HT-29 (cell line): ENCODE results near the gene MBD6. TPM values are rescaled to one million over a fixed set of nuclear protein-coding genes. Genes with fewer than 3 reads are reported as not detected.
"Not testable (repeated sequence)": the region's sequence is repeated elsewhere in the genome, so short reads cannot be mapped to it uniquely, and the experiment has no call there.

Experiments used
- DNase-seq: peaks from one replicate; pipeline ENCODE4 v3.0.0-alpha.2; 2015; ENCODE audit warnings: low spot score
- total RNA-seq: library from RNA; depleted of rRNA; stranded (reverse); fragments of >200 nt; shearing (Covaris generic); gene quantifications from 2 replicates; pipeline ENCODE4 v1.2.3, GENCODE V29; 2014

The MBD6 gene
- total RNA-seq, 1 experiment from 2014 or later, result 23.0 TPM

GRCh38 chr12:57489157-57489641 lies 33.4 kb upstream of the MBD6 start:
- no peak for DNase-seq

GRCh38 chr12:57490126-57490525 lies 32.5 kb upstream of the MBD6 start:
- no peak for DNase-seq

GRCh38 chr12:57491393-57492280 lies 31.0 kb upstream of the MBD6 start:
- peak; percentile 14 for DNase-seq

- DNase-seq, result not testable (repeated sequence)
Observed at GRCh38 chr12:57495051-57495701, 27.4 kb upstream of the MBD6 start.

GRCh38 chr12:57496822-57497221 lies 25.8 kb upstream of the MBD6 start:
- no peak for DNase-seq

- DNase-seq, result no peak
Observed at GRCh38 chr12:57497223-57498131, 25.1 kb upstream of the MBD6 start.

DNA sequence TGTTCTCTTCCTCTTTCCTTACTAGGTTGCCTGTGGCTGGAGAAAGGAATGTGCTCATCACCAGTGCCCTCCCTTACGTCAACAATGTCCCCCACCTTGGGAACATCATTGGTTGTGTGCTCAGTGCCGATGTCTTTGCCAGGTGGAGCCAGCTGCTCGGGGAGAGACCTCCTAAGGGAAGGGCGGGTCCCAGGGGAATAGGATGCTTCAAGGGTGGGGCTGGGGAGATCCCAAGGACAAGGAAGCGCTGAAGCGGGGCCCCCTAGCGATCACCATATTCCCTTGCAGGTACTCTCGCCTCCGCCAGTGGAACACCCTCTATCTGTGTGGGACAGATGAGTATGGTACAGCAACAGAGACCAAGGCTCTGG lies 24.5 kb upstream of the MBD6 start:
- DNase-seq, result no peak

GRCh38 chr12:57498571-57498970 lies 24.1 kb upstream of the MBD6 start:
- no peak for DNase-seq

GRCh38 chr12:57500213-57500612 lies 22.4 kb upstream of the MBD6 start:
- no peak for DNase-seq

DNA sequence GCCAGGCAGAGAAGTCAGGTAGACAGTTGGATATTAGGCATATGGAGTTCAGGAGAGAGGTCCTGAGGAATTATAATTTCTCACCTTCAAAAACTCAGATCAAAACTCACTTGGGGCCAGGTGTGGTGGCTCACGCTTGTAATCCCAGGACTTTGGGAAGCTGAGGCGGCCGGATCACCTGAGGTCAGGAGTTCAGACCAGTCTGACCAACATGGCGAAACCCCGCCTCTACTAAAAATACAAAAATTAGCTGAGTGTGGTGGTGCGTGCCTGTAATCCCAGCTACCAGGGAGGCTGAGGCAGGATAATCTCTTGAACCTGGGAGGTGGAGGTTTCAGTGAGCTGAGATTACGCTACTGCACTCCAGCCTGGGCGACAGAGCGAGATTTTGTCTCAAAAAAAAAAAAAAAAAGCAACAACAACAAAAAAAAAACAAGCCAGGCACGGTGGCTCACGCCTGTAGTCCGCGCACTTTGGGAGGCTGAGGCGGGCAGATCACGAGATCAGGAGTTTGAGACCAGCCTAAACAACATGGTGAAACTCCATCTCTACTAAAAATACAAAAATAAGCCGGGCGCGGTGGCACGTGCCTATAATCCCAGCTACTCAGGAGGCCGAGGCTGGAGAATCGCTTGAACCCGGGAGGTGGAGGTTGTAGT lies 20.2 kb upstream of the MBD6 start:
- DNase-seq, result not testable (repeated sequence)

GRCh38 chr12:57506541-57506940 lies 16.1 kb upstream of the MBD6 start:
- not testable (repeated sequence) for DNase-seq

GRCh38 chr12:57507796-57508195 lies 14.8 kb upstream of the MBD6 start:
- not testable (repeated sequence) for DNase-seq

- no peak for DNase-seq
Observed at GRCh38 chr12:57511161-57511560, 11.5 kb upstream of the MBD6 start.

DNA sequence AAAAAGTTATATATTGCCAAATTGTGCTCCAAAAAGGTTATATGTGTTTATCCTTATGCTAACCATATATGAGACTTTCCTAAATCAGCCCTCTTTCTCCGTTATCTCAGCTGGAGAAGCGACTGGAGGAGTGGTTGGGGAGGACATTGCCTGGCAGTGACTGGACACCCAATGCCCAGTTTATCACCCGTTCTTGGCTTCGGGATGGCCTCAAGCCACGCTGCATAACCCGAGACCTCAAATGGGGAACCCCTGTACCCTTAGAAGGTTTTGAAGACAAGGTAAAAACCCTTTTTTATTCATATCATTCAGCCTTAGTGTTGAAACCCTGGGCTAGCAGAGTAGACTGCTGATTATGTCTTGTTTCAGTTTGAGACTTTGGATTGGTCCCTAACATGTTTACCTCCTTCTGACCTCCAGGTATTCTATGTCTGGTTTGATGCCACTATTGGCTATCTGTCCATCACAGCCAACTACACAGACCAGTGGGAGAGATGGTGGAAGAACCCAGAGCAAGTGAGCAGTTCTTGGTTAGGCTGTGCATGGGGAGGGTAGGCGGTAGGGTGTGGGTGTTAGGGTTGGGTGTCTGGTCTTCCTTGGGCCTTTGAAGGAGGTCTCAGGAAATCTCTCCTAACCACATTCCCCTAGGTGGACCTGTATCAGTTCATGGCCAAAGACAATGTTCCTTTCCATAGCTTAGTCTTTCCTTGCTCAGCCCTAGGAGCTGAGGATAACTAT lies 10.9 kb upstream of the MBD6 start:
- DNase-seq, result no peak

- DNase-seq, result no peak
Observed at GRCh38 chr12:57512665-57513064, 10.0 kb upstream of the MBD6 start.

- no peak for DNase-seq
Observed at GRCh38 chr12:57513266-57513665, 9.4 kb upstream of the MBD6 start.

GRCh38 chr12:57513677-57514076 lies 8.9 kb upstream of the MBD6 start:
- not testable (repeated sequence) for DNase-seq

- DNase-seq, result not testable (repeated sequence)
Observed at GRCh38 chr12:57514246-57514645, 8.4 kb upstream of the MBD6 start.

- DNase-seq, result no peak
Observed at GRCh38 chr12:57514720-57515407, 7.8 kb upstream of the MBD6 start.

DNA sequence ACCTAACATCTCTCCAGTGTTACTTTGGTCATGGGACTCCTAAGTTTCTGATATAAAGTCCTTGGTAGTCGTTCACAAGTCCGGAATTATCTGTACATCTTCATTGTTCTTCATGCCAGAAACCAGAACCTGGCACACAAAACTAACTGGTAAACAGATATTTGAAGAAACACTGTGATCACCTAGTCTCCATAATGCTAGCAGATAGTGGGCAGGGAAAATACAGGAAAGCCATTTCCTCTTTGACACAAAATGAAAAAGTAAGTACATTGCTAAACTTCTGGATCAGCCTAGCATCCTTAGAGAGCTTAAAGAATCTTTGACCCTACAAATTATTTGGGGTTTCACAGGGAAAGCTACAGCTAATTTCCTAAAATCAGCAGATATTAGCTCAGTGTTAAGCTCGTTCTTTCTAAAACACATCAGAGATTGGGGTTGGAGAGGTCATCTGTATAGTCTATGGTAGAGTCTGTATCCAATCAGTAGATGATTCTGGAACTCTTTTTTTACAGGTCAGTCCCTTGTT lies 7.2 kb upstream of the MBD6 start:
- no peak for DNase-seq
